ENCODE data around the gene EVC2. TPM values are rescaled to one million over a fixed set of nuclear protein-coding genes. Genes with fewer than 3 reads are reported as not detected.

EVC2 gene
- total and polyA plus RNA-seq, 8 donors = 4.1 to 11.0 (median 9.4) TPM

GRCh38 chr4:5724377-5724776 is 16.0 kb upstream of the EVC2 start:
- intact Hi-C loops (cut with DNase I) = no loop called here
- no peak for TF ChIP-seq CTCF (IDR thresholded peaks at IDR 0.05)
- DNase-seq (no peak), ATAC-seq (no peak)
- Histone ChIP-seq H3K27ac (no peak overlapping the region), H3K4me1 (no peaks in the 10 kb centered on the region), H3K4me3 (no peak overlapping the region), H3K36me3 (no peaks in the 10 kb centered on the region), H3K27me3 (no peaks in the 10 kb centered on the region), H3K9me3 (no peaks in the 10 kb centered on the region)

GRCh38 chr4:5722328-5722727 is 14.0 kb upstream of the EVC2 start:
- intact Hi-C loops (cut with DNase I) = no loop called here
- no peaks in the 10 kb centered on the region for H3K4me1 ChIP-seq
- no peak for TF ChIP-seq CTCF (IDR thresholded peaks at IDR 0.05)
- DNase-seq = no peak
- no peak overlapping the region for H3K4me3 ChIP-seq
- no peaks in the 10 kb centered on the region for H3K9me3 ChIP-seq
- H3K27ac ChIP-seq = no peak overlapping the region
- ATAC-seq = peak; percentile 50
- H3K36me3 ChIP-seq = no peaks in the 10 kb centered on the region
- no peaks in the 10 kb centered on the region for H3K27me3 ChIP-seq

- TF ChIP-seq CTCF (IDR thresholded peaks at IDR 0.05) = no peak
- DNase-seq = no peak
- H3K4me3 ChIP-seq = no peak overlapping the region
- no peaks in the 10 kb centered on the region for H3K4me1 ChIP-seq
- no peak overlapping the region for H3K27ac ChIP-seq
- ATAC-seq = no peak
- H3K36me3 ChIP-seq = no peaks in the 10 kb centered on the region
- intact Hi-C loops (cut with DNase I) = no loop called here
- H3K27me3 ChIP-seq = no peaks in the 10 kb centered on the region
- H3K9me3 ChIP-seq = no peaks in the 10 kb centered on the region
Observed at GRCh38 chr4:5721923-5722322, 13.6 kb upstream of the EVC2 start.

- ATAC-seq = no peak
- H3K27ac ChIP-seq = no peak overlapping the region
- DNase-seq = no peak
- no peaks in the 10 kb centered on the region for H3K4me1 ChIP-seq
- H3K36me3 ChIP-seq = no peaks in the 10 kb centered on the region
- no peak overlapping the region for H3K4me3 ChIP-seq
- H3K27me3 ChIP-seq = no peaks in the 10 kb centered on the region
- TF ChIP-seq CTCF (IDR thresholded peaks at IDR 0.05) = no peak
- intact Hi-C loops (cut with DNase I) = no loop called here
- no peaks in the 10 kb centered on the region for H3K9me3 ChIP-seq
Observed at GRCh38 chr4:5720980-5721379, 12.6 kb upstream of the EVC2 start.

- TF ChIP-seq CTCF (IDR thresholded peaks at IDR 0.05) = no peak
- intact Hi-C loops (cut with DNase I) = no loop called here
- no peak for ATAC-seq
Observed at GRCh38 chr4:5720157-5720850, 11.9 kb upstream of the EVC2 start.

More at GRCh38 chr4:5720157-5720850, 11.9 kb upstream of the EVC2 start:
- no peaks in the 10 kb centered on the region for H3K27me3 ChIP-seq
- H3K36me3 ChIP-seq = no peaks in the 10 kb centered on the region
- H3K4me3 ChIP-seq = no peak overlapping the region
- no peak for DNase-seq
- H3K27ac ChIP-seq = no peak overlapping the region
- no peaks in the 10 kb centered on the region for H3K4me1 ChIP-seq
- H3K9me3 ChIP-seq = peaks cover 0 to 4% of the 10 kb centered on the region in 2 donors
